Hippocampal formation (tissue), 2 donors: ENCODE results near the gene KCTD21.
A peak's percentile ranks its signal among the peaks of the same experiment; 100 is the strongest.
"Not testable (repeated sequence)": the region's sequence is repeated elsewhere in the genome, so short reads cannot be mapped to it uniquely, and the experiment has no call there.

Experiments used
- DNase-seq, 2 donors: peaks; one replicate each; lab custom pipeline; 2025; lab: John Stamatoyannopoulos, UW

Gene KCTD21, protein sequence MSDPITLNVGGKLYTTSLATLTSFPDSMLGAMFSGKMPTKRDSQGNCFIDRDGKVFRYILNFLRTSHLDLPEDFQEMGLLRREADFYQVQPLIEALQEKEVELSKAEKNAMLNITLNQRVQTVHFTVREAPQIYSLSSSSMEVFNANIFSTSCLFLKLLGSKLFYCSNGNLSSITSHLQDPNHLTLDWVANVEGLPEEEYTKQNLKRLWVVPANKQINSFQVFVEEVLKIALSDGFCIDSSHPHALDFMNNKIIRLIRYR

DNA sequence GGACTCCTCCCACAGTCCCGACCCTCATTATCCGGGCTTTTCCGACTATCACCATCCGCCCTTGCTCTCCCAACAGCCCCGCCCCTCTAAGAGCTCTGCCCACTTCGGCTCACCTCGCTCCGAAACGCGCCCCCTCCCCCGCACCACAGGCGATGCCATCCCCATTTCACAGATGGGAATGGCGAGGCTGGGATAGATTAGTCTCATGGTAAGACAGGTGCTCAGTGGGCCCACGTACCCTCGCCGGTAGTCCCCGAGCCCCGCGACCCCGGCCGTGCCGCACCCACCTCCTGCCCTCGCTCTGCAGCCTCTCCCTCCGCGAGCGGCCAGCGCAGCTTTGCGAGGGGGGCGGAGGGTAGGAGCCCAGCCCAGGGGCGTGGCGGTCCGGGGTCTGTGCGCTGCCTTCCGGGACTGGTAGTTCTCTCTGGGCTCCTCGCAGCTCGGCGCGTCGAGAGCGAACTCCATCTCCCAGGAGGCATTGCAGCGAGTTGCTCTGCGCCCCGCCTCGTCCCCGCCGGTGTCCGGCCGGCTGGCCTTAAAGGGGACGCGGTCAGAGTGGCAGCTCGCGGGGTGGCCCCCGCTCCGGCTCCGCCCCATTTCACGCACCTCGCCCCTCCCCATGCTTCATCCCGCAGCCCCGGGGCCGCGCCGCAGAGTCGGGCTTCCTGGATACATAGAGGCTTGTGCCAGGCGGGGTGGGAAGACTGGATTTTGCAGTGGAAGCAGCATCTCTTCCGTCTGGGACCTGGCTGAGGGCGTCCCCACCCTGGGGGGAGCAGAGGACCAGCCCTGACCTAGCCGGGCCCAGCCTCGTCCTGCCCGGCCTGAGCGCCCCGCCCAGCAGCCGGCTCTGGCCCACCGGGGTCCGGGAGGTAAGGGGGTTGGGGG is at the start of gene KCTD21, which contains the start of gene USP35:
Gene KCTD21, minus strand, starts transcription at position 341 of the 888 bp plus-strand sequence. CDS start 14,072 bp downstream, outside the sequence.
Gene USP35, plus strand, starts transcription at position 634 of the 888 bp plus-strand sequence. CDS start 7,327 bp downstream, outside the sequence.
- peak; percentile 94 to 97 for DNase-seq

DNA sequence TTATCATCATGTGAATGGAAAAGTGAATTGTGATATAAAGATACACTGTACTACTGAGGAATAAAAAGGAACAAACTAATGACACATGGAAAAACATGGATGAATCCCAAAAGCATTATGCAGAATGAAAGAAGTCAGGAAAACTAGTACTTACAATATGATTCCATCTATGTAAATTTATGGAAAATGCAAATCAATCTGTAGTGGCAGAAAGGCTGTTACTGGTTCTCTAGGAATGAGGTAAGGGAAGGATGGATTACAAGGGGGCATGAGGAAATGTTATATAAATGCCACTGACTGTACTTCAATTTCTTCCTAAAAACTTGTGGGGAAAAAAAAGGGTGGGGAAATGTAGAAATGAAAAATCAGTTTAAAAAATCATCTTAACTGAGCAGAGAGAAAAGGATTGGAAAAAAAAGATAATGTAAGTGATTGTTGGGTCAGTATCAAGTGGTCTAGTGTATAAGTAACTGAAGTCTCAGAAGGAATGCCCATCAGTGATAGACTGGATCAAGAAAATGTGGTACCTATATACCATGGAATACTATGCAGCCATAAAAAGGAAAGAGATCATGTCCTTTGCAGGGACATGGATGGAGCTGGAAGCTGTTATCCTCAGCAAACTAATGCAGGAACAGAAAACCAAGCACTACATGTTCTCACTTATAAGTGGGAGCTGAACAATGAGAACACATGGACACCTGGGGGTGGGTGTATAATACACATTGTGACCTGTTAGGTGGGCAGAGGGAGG is 49.0 kb upstream of the KCTD21 start:
- DNase-seq = no peak

DNA sequence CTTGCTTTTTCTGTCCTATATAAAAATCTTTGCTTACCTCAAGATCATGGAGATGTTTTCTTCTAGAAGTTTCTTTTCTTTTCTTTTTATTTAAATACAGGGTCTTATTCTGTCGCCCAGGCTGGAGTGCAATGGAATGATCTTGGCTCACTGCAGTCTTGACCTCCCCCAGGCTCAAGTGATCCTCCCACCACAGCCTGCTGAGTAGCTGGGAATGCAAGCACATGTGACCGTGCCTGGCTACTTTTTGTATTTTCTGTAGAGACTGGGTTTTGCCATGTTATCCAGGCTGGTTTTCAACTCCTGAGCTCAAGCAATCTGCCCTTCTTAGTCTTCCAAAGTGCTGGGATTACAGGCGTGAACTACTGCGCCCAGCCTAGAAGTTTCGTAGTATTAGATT is 45.6 kb upstream of the KCTD21 start:
- DNase-seq = no peak

DNA sequence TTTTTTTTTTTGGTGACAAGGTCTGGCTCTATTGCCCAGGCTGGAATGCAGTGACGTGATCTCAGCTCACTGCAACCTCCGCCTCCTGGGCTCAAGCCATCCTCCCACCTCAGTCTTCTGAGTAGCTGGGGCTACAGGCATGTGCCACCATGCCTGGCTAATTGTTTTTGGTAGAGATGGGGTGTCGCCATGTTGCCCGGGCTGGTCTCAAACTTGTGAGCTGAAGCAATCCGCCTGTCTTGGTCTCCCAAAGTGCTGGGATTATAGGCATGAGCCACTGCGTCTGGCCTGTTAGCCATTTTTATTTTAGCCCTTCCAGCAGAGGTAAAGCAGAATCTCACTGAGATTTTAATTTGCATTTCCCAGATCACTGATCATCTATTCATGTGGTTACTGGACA is 44.6 kb upstream of the KCTD21 start:
- not testable (repeated sequence) for DNase-seq

DNA sequence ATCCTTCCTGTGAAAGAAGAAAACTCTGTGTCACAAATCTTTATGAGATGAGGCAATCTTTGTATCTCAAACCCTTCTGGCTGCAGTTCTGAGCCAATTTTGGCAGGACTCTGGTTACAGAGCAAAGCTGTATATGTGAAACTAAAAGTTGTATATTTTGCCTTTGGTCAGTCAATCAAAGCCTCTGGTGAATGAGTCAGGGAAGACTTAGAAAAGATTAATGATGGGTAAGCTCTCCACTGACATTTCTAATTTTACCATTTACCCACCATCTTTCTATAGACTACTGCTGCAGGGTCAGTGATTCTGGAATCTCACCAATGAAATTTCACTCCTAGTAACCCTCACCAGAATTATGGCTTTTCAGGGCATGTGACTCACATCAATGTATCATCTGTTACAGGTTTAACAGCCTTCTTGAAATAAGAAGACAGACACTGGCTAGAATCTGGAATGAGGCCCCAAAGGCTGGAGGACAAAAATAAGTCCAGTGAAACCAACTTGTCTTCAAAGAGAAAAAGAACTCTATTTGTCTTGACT is 43.6 kb upstream of the KCTD21 start:
- DNase-seq = no peak

DNA sequence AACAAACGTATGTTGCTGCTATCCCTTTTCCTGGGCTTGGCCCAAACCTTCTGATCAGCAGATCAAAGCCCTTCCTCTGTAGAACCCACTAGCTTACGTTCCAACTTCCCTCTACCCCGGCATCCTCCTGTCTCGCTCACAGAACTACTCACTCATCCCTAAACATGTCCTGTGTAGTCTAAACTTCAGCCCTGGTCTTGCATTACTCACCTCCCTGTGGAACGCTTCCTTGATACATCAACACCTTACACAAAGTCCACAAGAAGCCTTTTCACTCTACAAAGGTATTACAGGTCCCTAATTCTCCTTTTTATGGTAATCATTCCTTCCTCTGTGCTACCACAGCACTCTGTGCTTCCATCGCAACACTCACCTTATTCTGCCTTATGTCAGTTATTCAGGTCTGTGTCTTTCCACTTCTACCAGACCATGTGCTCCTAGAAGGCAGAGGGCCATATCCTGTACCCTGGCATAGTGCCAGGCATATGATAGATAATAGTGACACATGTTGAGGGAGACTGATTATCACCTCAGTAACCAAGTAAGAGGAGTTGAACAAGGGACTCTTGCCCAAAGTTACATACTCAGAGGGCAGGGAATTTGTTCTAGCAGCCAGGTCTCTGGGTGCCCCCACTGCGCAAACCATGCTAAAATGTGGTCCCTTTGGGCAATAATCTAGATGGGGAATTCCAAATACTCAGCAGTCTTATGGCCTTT is 41.9 kb upstream of the KCTD21 start:
- no peak for DNase-seq

DNA sequence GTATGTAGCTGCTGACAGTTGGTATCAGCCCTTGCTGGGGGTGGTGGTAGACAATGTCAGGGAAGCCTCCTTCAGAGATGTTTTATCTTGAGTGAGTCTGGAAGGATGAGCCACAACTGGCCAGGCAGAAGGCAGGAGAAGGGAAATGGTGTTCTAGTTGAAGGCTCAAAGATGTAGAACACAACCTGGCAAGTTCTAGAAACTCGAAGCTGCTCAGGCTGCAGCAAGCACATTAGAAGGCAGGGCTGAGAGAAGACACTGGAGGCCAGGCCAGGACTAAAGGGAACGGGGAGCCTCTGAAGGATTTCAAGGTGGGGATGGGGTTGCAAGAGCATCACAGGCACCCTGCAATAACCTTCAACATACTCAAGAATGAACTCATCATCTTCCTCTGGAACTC is 40.7 kb upstream of the KCTD21 start:
- no peak for DNase-seq

DNA sequence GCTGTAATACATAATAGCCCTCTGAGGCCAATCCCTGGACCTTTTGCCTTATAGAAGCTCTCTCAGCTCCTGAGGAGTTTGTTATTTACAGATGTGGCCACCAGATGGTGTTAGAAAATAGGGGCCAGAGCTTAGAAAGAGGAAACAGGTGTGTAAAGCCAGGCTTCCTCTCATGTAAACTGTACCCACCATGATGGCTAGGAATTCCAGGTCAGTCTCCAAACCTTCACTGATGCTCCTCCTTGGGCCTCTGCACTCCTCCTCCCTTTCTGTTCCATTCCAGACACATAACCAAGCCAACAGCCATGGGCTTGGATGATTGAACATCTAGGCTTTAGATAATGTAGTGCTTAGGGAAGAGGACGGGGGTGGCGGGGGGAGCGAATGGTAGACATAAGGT is 40.0 kb upstream of the KCTD21 start:
- DNase-seq = peak; percentile 40 to 46

DNA sequence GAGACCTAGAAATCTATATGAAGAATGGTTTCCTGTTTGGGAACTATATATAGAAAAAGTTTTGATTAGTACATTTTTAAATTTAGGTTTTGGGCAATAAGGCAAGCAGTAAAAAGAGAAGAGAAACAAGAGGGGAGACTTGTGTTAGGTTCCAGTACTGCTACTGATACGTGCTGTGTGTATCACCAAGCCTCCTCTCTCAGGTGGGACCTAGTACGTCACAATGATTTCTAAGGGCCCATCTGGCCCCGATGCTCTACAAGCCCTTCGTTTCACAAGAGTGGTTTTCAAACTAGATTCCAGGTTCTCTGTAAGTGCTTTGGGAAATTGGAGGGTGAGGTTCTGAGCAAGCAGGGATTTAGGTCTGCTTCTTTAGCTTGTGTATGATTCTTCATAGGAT is 39.5 kb upstream of the KCTD21 start:
- no peak for DNase-seq

DNA sequence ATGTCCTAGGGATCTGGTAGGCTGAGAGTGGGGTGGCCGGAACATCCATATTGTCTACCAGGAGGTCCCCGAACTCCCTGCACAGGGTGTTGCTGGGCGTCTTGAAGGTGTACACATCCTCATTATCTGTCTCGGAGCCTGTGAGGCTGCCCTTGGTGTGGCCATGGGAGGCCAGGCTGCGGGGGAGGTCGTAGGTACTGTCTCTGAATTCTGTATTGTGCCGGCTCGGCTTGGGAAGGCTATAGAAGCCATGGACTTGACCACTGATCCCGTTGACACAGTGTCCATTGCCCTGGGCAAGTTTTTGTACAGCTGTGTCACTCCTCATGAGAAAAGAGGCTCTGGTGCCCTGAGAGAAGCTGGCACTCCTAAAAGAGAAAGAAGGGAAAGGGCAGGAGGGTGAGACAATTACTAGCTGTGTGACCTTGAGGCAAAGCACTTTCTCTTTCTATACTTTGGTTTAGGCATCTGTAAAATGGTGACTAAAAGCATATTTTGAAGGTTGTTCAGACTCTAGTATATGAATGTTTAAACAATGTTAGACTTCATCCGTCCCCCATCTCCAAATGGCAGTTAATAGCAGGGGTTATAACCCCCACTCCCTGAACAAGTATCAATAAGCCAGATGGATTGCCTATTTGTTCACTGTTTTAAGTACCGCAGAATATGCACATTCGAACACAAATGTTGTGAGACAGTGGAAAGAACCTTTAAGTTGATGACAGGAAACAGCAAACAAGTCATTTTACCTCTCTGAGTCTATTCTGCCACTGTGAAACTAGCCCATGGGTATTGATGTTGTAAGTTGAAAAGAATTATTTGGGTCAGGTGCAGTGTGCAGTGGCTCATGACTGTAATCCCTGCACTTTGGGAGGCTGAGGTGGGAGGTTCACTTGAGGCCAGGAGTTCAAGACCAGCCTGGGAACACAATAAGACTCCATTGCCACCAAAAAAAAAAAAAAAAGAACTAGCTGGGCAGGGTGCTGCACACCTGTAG is 38.6 kb upstream of the KCTD21 start:
- DNase-seq = no peak

DNA sequence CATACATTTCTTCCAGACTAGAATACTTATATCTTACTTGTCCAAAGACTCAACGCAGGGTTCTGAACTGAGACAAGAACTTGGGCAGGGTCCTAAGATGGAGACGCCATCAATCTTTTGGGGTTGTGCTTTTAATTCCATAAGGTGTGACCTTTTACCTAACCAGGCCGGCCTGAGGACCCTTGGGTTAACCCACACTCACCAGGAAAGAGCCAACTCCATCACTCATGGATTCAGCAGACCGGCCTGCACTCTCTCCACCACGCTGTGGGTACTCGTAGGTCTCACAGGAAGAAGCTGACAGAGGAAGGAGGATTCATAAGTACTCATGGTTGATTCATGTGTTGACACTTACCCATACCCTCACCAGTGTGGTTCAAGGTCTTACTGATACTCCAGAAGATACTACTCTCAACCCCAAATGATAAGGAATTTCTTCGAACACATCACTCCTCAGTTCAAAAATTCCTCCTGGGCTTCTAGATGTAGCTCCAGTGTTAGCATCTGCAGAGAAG is 36.5 kb upstream of the KCTD21 start:
- DNase-seq = no peak

DNA sequence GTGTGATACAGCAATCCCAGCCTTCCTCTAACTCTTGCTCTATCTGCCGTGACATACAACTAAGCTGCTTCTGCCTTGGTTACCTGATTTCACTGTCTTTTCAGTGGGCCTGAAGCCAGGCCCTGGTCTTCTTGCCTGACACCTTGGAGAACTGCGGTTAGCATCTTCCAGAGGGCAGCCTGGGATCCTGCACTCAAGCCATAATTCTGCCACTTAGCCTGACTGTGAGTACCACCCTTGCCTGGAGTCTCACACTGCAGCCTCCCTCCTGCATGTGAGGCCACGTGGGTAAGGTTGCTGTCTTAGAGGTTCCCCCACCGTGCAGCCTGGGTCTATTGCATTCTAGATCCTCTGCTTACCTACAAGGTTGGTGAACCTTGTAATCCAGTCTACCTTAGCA is 36.1 kb upstream of the KCTD21 start:
- DNase-seq = no peak

DNA sequence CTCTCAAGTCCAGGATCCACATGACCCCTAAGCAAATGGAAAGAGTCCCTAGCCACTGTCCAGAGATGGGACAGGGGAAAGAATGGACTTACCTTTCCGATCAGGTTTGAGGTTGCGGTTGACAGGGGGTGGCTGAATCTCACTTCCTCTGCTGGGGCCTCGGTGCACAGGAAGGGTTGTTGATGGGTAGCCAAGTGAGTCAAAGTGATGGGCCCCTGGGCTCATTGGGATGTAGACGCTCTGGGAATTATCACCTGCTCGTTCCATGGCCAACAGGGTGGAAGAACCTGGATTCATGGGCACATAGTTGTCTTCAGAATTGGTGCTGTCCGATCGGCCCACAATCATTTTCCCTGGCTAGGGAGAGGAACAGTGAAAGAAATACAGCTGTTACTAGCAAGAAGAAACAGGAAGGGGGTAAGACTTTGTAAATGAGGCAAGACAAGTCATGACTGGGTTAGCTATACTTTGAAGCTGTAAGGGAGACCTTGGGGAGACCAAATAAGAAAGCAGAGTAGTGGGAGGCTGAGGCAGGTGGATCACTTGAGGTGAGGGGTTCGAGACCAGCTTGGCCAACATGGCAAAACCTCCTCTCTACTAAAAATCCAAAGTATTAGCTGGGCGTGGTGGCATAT is 35.0 kb upstream of the KCTD21 start:
- no peak for DNase-seq

DNA sequence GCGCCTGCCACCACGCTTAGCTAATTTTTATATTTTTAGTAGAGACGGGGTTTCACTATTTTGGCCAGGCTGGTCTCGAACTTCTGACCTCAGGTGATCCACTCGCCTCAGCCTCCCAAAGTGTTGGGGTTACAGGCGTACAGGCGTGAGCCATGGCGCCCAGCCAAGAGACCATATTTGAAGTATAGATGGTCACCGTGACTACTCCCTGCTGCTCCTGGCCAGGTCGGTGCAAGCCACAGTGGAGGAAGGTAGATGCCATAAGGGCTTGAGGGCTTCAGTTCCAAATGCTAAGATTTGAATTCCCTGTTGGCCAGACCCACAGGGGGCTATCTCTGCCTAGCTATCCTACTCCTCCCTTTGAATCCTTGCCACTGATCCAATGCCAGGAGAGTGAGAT is 34.3 kb upstream of the KCTD21 start:
- not testable (repeated sequence) for DNase-seq

DNA sequence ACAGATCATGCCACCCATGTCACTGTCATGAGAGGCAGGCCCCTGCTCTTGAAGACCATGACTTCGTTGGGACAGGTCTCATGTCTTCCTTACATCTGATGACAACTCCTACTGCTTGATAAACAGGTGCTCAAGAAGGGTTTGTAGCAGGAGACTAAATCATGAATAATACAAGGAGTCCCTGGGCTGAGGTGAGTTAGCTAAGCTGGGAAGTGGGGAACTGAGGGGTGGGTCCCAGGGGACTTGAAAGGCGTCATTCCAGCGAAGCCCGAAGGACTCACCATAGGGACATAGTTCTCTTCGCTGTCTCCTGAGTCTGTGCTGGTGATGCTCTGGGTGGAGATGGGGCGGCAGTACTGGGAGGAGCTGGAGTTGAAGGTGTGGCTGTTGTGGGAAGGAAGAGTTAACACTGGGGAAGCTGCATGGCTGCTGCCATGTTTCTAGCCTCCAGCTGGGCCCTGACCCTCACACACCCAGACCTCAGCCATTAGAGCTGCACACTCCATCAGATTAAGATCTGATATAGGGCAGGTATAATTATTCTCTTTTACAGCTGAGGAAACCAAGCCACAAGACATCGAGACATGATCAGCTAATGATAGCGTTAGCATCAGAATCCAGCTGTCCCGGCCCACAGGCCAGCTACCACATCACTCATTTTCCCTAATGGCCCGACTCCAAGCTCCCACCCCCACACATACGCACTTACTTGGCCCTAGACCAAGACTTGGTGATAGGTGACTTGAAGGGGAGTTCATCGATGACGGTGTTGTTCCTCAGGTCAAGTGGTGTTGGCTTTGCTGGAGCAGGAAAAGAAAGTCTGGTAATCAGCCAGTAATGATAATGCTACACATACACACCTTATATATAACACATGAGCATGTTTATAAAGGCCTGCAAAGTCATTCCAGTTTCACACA is 33.2 kb upstream of the KCTD21 start:
- no peak for DNase-seq

DNA sequence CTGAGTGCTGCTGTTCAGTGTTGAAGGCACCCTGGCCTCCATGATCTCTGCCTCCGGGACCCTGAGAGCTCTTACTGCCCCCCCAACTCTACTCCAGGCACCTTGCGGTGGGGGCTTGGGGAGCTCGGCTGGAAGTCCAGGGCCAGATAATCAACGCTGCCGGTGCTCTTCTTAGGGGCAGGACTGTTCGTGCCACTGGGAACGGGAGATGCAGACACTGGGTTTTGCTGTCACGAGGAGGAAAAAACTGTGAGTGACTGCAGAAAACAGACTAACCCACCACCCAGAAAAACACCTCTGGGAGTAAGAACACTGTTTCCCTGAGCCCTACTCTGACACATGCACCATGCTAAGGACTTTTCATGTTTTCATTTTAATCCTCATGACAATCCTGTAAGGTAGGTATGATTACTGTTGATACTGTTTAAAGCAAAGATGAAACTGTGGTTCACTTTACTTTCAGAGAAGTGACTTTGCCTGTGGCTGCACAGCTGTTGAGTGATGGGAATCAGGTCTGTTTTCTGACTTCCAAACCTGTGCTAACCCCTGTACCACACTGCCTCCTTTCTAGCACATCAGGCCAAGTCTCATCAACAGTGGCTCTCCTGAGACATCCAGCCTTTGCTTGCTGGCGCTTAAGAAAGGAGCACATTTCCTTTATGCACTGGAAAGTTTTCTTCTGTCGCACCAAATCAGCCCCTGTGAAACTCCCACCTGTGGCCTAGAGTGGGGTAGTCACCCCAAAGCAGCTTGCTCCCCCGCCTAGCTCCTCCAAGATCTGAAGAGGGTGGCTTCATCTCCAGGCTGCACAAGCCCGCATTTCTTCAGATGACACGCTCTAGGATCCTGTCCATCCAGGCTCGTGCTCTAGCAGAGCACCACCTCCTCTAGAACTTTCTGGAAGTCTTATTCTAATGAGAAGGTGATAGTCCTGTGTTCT is 32.1 kb upstream of the KCTD21 start:
- DNase-seq = no peak
